ENCODE data around the gene COQ8B. TPM values are rescaled to one million over a fixed set of nuclear protein-coding genes. Genes with fewer than 3 reads are reported as not detected.

COQ8B gene
- total RNA-seq, 1 experiment from 2014 or later: 35.7 TPM

DNA sequence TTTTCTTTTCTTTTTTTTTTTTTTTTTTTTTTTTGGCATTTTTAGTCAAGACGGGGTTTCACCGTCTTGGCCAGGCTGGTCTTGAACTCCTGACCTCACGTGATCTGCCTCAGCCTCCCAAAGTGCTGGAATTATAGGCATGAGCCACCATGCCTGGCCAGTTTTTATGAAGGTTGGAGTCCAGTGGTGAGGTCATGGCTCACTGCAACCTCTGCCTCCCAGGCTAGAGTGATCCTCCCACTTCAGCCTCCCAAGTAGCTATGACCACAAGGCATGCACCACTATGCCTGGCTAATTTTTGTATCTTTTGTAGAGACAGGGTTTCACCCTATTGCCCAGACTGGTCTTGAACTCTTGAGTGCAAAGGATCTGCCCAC, 38.5 kb upstream of the COQ8B start:
- H3K27ac Mint-ChIP-seq (ENCODE audit: unreplicated experiment): no peak overlapping the region
- H3K4me3 Mint-ChIP-seq (ENCODE audit: unreplicated experiment): no peak overlapping the region
- H3K4me1 ChIP-seq: peaks cover 11% of the 10 kb centered on the region

DNA sequence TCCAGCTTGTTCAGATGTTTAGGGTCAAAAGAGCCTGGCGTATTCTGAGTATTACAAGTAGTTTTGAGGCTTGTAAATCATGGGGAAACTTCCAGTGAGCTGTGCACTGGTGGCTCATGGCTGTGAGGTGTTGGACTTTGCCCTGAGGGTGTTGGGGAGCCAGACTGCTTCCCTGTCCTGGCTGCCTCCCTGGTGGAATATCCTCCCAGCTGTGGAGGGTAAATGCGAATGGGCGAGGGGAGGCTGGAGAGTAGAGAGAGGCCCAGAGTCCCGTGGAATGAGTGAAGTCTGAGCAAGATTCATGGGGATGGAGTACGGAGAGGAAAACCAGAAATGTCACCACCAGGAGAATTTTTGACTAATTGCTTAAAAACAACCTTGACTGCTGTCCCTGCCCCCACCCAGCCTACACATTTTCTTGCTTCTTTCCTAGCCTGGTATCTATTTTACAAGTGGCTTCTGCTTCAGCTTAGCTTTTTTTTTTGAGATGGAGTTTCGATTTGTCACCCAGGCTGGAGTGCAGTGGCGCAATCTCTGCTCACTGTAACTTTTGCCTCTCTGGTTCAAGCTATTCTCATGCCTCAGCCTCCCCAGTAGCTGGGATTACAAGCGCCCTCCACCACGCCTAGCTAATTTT, 38.0 kb upstream of the COQ8B start:
- Histone ChIP-seq H3K9me3 (no peaks in the 10 kb centered on the region), H3K36me3 (ENCODE audit: control insufficient read depth, insufficient read depth, low read length) (peaks cover 3% of the 10 kb centered on the region), H3K4me3 (ENCODE audit: low read depth, low read length) (no peak overlapping the region), H3K27me3 (replicated peaks; ENCODE audit: control insufficient read depth, insufficient read depth, low read length) (no peaks in the 10 kb centered on the region), H3K4me1 (peaks cover 13% of the 10 kb centered on the region)
- Mint-ChIP-seq H3K4me1 (ENCODE audit: low read depth, unreplicated experiment) (peaks cover 23% of the 10 kb centered on the region), H3K27me3 (ENCODE audit: insufficient read depth, unreplicated experiment) (no peaks in the 10 kb centered on the region), H3K27ac (ENCODE audit: unreplicated experiment) (peak overlapping the region; percentile 52), H3K36me3 (ENCODE audit: insufficient read depth, unreplicated experiment) (peaks cover 97% of the 10 kb centered on the region), H3K9me3 (ENCODE audit: unreplicated experiment) (no peaks in the 10 kb centered on the region), H3K4me3 (ENCODE audit: unreplicated experiment) (peak overlapping the region; percentile 32)
- no peak for DNase-seq
- POLR2A ChIA-PET: interaction anchor here (0.5 to 1.7 kb wide), 8 partner anchors 23 to 1681 kb away, joined by 3 to 24 read pairs (median 5); partner anchors contain the start of genes COQ8B, EGLN2, ITPKC and RAB4B
- TF ChIP-seq, protein P1, sequence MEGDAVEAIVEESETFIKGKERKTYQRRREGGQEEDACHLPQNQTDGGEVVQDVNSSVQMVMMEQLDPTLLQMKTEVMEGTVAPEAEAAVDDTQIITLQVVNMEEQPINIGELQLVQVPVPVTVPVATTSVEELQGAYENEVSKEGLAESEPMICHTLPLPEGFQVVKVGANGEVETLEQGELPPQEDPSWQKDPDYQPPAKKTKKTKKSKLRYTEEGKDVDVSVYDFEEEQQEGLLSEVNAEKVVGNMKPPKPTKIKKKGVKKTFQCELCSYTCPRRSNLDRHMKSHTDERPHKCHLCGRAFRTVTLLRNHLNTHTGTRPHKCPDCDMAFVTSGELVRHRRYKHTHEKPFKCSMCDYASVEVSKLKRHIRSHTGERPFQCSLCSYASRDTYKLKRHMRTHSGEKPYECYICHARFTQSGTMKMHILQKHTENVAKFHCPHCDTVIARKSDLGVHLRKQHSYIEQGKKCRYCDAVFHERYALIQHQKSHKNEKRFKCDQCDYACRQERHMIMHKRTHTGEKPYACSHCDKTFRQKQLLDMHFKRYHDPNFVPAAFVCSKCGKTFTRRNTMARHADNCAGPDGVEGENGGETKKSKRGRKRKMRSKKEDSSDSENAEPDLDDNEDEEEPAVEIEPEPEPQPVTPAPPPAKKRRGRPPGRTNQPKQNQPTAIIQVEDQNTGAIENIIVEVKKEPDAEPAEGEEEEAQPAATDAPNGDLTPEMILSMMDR (IDR thresholded peaks at IDR 0.05; ENCODE audit: insufficient read depth in 1 of 2, low read depth in 1 of 2, low read length in 1 of 2, severe bottlenecking in 1 of 2, unreplicated experiment in 1 of 2): no peak
- BruUV-seq (replicated peaks): no TSS peak
- intact Hi-C loops (cut with micrococcal nuclease; ENCODE audit: unreplicated experiment): loop anchor here (10.0 kb wide), 1 partner anchor 90 kb away; no protein-coding TSS in a partner anchor
- CTCF ChIA-PET: interaction anchor here (0.6 kb wide), 3 partner anchors 93 to 1105 kb away, joined by 3 to 6 read pairs (median 4); no protein-coding TSS in a partner anchor

More for the DNA sequence above, 38.5 kb upstream of the COQ8B start:
- no peaks in the 10 kb centered on the region for H3K27me3 ChIP-seq (replicated peaks; ENCODE audit: control insufficient read depth, insufficient read depth, low read length)
- no peak overlapping the region for H3K4me3 ChIP-seq (ENCODE audit: low read depth, low read length)
- Mint-ChIP-seq H3K36me3 (ENCODE audit: insufficient read depth, unreplicated experiment) (peaks cover 97% of the 10 kb centered on the region), H3K9me3 (ENCODE audit: unreplicated experiment) (no peaks in the 10 kb centered on the region), H3K27me3 (ENCODE audit: insufficient read depth, unreplicated experiment) (no peaks in the 10 kb centered on the region), H3K4me1 (ENCODE audit: low read depth, unreplicated experiment) (peaks cover 18% of the 10 kb centered on the region)
- TF ChIP-seq, protein P1 (IDR thresholded peaks at IDR 0.05; ENCODE audit: insufficient read depth in 1 of 2, low read depth in 1 of 2, low read length in 1 of 2, severe bottlenecking in 1 of 2, unreplicated experiment in 1 of 2): no peak
- ChIA-PET CTCF (no interaction called here), POLR2A (interaction anchor here (0.6 to 1.7 kb wide), 5 partner anchors 23 to 609 kb away, joined by 5 to 24 read pairs (median 5); partner anchors contain the start of genes COQ8B, ITPKC and RAB4B)
- BruUV-seq (replicated peaks): no TSS peak
- peaks cover 3% of the 10 kb centered on the region for H3K36me3 ChIP-seq (ENCODE audit: control insufficient read depth, insufficient read depth, low read length)
- intact Hi-C loops (cut with micrococcal nuclease; ENCODE audit: unreplicated experiment): loop anchor here (10.0 kb wide), 1 partner anchor 90 kb away; no protein-coding TSS in a partner anchor
- no peaks in the 10 kb centered on the region for H3K9me3 ChIP-seq
- DNase-seq: no peak

DNA sequence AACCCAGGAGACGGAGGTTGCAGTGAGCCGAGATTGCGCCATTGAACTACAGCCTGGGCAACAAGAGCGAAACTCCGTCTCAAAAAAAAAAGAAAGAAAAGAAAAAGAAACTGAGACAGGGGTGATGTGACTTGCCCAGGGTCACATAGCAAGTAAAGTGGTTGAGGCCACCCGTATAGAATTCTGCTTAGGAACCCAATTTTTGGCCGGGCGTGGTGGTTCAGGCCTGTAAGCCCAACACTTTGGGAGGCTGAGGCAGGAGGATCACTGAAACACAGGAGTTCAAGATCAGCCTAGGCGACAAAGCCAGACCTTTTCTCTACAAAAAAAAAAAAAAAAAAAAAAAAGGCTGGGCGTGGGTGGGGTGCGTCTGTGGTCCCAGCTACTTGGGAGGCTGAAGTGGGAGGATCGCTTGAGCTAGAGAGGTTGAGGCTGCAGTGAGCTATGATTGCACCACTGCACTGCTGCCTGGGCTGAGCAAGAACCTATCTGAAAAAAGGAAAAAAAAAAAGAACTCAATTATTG, 35.6 kb upstream of the COQ8B start:
- Histone ChIP-seq H3K9me3 (no peaks in the 10 kb centered on the region), H3K4me1 (peaks cover 20% of the 10 kb centered on the region), H3K4me3 (ENCODE audit: low read depth, low read length) (peak overlapping the region; percentile 73), H3K27me3 (replicated peaks; ENCODE audit: control insufficient read depth, insufficient read depth, low read length) (no peaks in the 10 kb centered on the region), H3K36me3 (ENCODE audit: control insufficient read depth, insufficient read depth, low read length) (peaks cover 2% of the 10 kb centered on the region)
- no peaks in the 10 kb centered on the region for H3K27me3 Mint-ChIP-seq (ENCODE audit: insufficient read depth, unreplicated experiment)
- H3K4me3 Mint-ChIP-seq (ENCODE audit: unreplicated experiment): peak overlapping the region; percentile 93
- intact Hi-C loops (cut with micrococcal nuclease; ENCODE audit: unreplicated experiment): loop anchor here (10.0 kb wide), 1 partner anchor 88 kb away; no protein-coding TSS in a partner anchor
- BruUV-seq (replicated peaks): no TSS peak
- DNase-seq: no peak
- CTCF ChIA-PET: interaction anchor here (0.7 to 1.9 kb wide), 2 partner anchors 25 to 54 kb away, joined by 3 to 8 read pairs; no protein-coding TSS in a partner anchor
- POLR2A ChIA-PET: interaction anchor here (0.5 to 3.7 kb wide), 5 partner anchors 26 to 61 kb away, joined by 4 to 147 read pairs (median 5); partner anchors contain the start of genes COQ8B, ITPKC and RAB4B
- H3K9me3 Mint-ChIP-seq (ENCODE audit: unreplicated experiment): no peaks in the 10 kb centered on the region
- peak overlapping the region; percentile 98 for H3K27ac Mint-ChIP-seq (ENCODE audit: unreplicated experiment)
- H3K4me1 Mint-ChIP-seq (ENCODE audit: low read depth, unreplicated experiment): peaks cover 25% of the 10 kb centered on the region
- peaks cover 84% of the 10 kb centered on the region for H3K36me3 Mint-ChIP-seq (ENCODE audit: insufficient read depth, unreplicated experiment)
- TF ChIP-seq, protein P1 (IDR thresholded peaks at IDR 0.05; ENCODE audit: insufficient read depth in 1 of 2, low read depth in 1 of 2, low read length in 1 of 2, severe bottlenecking in 1 of 2, unreplicated experiment in 1 of 2): no peak

Data from Caco-2 (cell line).